NCI-H510A (cell line): ENCODE results near the gene FBXO46.
"Not testable (repeated sequence)": the region's sequence is repeated elsewhere in the genome, so short reads cannot be mapped to it uniquely, and the experiment has no call there.

Experiments used
- DNase-seq: peaks from one replicate; lab custom pipeline; 2025; lab: John Stamatoyannopoulos, UW

Gene FBXO46

GRCh38 chr19:45765702-45766295 lies 35.1 kb upstream of the FBXO46 start:
- no peak for DNase-seq

GRCh38 chr19:45764945-45765701 lies 34.4 kb upstream of the FBXO46 start:
- DNase-seq = no peak

GRCh38 chr19:45764475-45764874 lies 33.8 kb upstream of the FBXO46 start:
- DNase-seq = no peak

- no peak for DNase-seq
Observed at GRCh38 chr19:45763691-45764294, 33.1 kb upstream of the FBXO46 start.

- DNase-seq = no peak
Observed at GRCh38 chr19:45762870-45763631, 32.4 kb upstream of the FBXO46 start.

GRCh38 chr19:45761714-45762113 lies 31.0 kb upstream of the FBXO46 start:
- DNase-seq = no peak

- DNase-seq = no peak
Observed at GRCh38 chr19:45758921-45759320, 28.2 kb upstream of the FBXO46 start.

GRCh38 chr19:45757695-45758094 lies 27.0 kb upstream of the FBXO46 start:
- DNase-seq = no peak

GRCh38 chr19:45754323-45754722 lies 23.6 kb upstream of the FBXO46 start:
- DNase-seq = no peak

GRCh38 chr19:45753548-45753947 lies 22.9 kb upstream of the FBXO46 start:
- DNase-seq = no peak

GRCh38 chr19:45752639-45753038 lies 21.9 kb upstream of the FBXO46 start:
- DNase-seq = no peak

- not testable (repeated sequence) for DNase-seq
Observed at GRCh38 chr19:45751483-45751882, 20.8 kb upstream of the FBXO46 start.

- DNase-seq = no peak
Observed at GRCh38 chr19:45747513-45747912, 16.8 kb upstream of the FBXO46 start.

GRCh38 chr19:45746866-45747265 lies 16.2 kb upstream of the FBXO46 start:
- DNase-seq = no peak

- DNase-seq = no peak
Observed at GRCh38 chr19:45745606-45746005, 14.9 kb upstream of the FBXO46 start.

GRCh38 chr19:45742969-45743368 lies 12.3 kb upstream of the FBXO46 start:
- no peak for DNase-seq

GRCh38 chr19:45739498-45740439 lies 9.1 kb upstream of the FBXO46 start:
- DNase-seq = no peak

- no peak for DNase-seq
Observed at GRCh38 chr19:45733160-45733810, 2.6 kb upstream of the FBXO46 start, which contains the start of gene MEIOSIN. Gene MEIOSIN (plus strand): TSS chr19:45733439. CDS start chr19:45735377, 1,938 bp downstream.

GRCh38 chr19:45729800-45730290 lies 851 bp downstream of the FBXO46 start:
- no peak for DNase-seq

- not testable (repeated sequence) for DNase-seq
Observed at GRCh38 chr19:45728683-45729082, 2.0 kb downstream of the FBXO46 start.

- DNase-seq = not testable (repeated sequence)
Observed at GRCh38 chr19:45720065-45720464, 10.6 kb downstream of the FBXO46 start.
